Natural killer cell (primary cell): ENCODE data around the gene NFIB. TPM values are rescaled to one million over a fixed set of nuclear protein-coding genes. Genes with fewer than 3 reads are reported as not detected.

Experiments
- ATAC-seq, 3 donors: fragments of 150-1000 bp in 2 of 3; fragments of 200-7000 bp in 1 of 3; cut with Tn5 transposase; 1 replicate in 1 of 3; 2 replicates in 2 of 3; pipeline ENCODE4 v1.10.0; 2021; ENCODE audit warnings: mild to moderate bottlenecking in 2 of 3, moderate library complexity in 2 of 3
- DNase-seq, 2 donors: peaks; one replicate each; pipeline versions ENCODE4 v3.0.0 to v3.0.0-alpha.2; 2013 to 2021; ENCODE audit warnings: mixed read lengths in 1 of 2
- H3K27ac ChIP-seq: one replicate; pipeline ENCODE4 v1.5.1; 2013; ENCODE audit warnings: mild to moderate bottlenecking, low read length
- H3K27me3 ChIP-seq: one replicate; pipeline ENCODE4 v1.6.1; 2013; ENCODE audit warnings: low read length; ENCODE audit not compliant: control insufficient read depth, insufficient read depth
- H3K36me3 ChIP-seq: one replicate; pipeline ENCODE4 v1.6.1; 2013; ENCODE audit warnings: low read length; ENCODE audit not compliant: control insufficient read depth, insufficient read depth
- H3K4me1 ChIP-seq: one replicate; pipeline ENCODE4 v1.6.1; 2013; ENCODE audit warnings: low read length; ENCODE audit not compliant: control insufficient read depth, insufficient read depth
- H3K4me3 ChIP-seq: one replicate; pipeline ENCODE4 v1.5.1; 2013; ENCODE audit warnings: low read length
- H3K9me3 ChIP-seq: one replicate; pipeline ENCODE4 v1.6.1; 2013; ENCODE audit warnings: low read length; ENCODE audit not compliant: control insufficient read depth, insufficient read depth
- H3K27ac Mint-ChIP-seq, 2 donors: one replicate each; pipeline ENCODE4 v1.8.0; 2022; ENCODE audit warnings: mild to moderate bottlenecking in 2 of 2, mixed read lengths in 2 of 2, moderate library complexity in 1 of 2
- H3K27me3 Mint-ChIP-seq, 2 donors: one replicate each; pipeline ENCODE4 v1.8.0; 2022; ENCODE audit warnings: low read depth in 2 of 2, mixed read lengths in 2 of 2
- H3K36me3 Mint-ChIP-seq: one replicate; pipeline ENCODE4 v1.8.0; 2022; ENCODE audit warnings: mixed read lengths
- H3K4me1 Mint-ChIP-seq, 2 donors: one replicate each; pipeline ENCODE4 v1.8.0; 2022; ENCODE audit warnings: mixed read lengths in 2 of 2
- H3K4me3 Mint-ChIP-seq: one replicate; pipeline ENCODE4 v1.8.0; 2022; ENCODE audit warnings: mild to moderate bottlenecking, moderate library complexity, mixed read lengths
- H3K9me3 Mint-ChIP-seq, 2 donors: one replicate each; pipeline ENCODE4 v1.8.0; 2022; ENCODE audit warnings: mixed read lengths in 2 of 2
- WGBS: methylation state at CpG from one replicate; pipeline ENCODE4 v1.1.7; 2013; ENCODE audit warnings: missing lambda C conversion rate; ENCODE audit not compliant: insufficient coverage; 5-methylcytosine and 5-hydroxymethylcytosine counted together
- intact Hi-C: fragments of 100-400 bp; cut with micrococcal nuclease; formaldehyde crosslinking; loops from one replicate; pipeline ENCODE4 v1.14.2; 2022
- total RNA-seq, 4 donors: library from RNA; stranded (reverse); fragments of 120-200 nt in 1 of 4; gene quantifications; one replicate each; pipeline versions ENCODE4 v1.2.3 to v1.2.4, GENCODE V29; 2013 to 2022
- TF ChIP-seq, protein P1 (sequence below): fragments of 200-600 bp; IDR thresholded peaks from one replicate; pipeline ENCODE4 v1.8.0; 2022; ENCODE audit warnings: antibody characterized with exemption

The NFIB gene
- total RNA-seq, 3 donors from 2014 or later (not counting 1 experiment from before 2014, with no cell fraction given), result 0.20 to 0.21 TPM; not detected in 1

DNA sequence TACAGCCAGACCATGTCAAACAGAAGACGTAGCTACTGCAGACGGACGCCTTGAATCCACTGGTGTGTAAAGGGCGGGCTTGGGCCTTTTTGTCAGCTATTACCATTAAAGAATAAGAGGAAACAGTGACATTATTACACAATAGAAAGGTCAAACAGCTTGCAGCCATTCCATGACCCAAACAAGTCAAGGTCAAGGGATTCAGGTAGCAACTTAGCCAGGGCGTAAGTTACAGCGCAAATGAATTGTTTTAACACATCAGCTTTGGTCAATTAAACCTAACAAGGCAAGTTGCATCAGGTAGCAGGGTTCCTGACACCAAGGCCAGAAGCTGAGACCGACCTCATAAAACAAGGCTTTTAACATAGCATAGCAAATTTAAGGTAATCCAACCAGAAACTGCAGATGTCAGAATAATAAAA lies 15.3 kb downstream of the NFIB start:
- no peaks in the 10 kb centered on the region for H3K36me3 ChIP-seq
- TF ChIP-seq, protein P1, sequence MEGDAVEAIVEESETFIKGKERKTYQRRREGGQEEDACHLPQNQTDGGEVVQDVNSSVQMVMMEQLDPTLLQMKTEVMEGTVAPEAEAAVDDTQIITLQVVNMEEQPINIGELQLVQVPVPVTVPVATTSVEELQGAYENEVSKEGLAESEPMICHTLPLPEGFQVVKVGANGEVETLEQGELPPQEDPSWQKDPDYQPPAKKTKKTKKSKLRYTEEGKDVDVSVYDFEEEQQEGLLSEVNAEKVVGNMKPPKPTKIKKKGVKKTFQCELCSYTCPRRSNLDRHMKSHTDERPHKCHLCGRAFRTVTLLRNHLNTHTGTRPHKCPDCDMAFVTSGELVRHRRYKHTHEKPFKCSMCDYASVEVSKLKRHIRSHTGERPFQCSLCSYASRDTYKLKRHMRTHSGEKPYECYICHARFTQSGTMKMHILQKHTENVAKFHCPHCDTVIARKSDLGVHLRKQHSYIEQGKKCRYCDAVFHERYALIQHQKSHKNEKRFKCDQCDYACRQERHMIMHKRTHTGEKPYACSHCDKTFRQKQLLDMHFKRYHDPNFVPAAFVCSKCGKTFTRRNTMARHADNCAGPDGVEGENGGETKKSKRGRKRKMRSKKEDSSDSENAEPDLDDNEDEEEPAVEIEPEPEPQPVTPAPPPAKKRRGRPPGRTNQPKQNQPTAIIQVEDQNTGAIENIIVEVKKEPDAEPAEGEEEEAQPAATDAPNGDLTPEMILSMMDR, result no peak
- H3K9me3 Mint-ChIP-seq, result no peaks in the 10 kb centered on the region
- H3K27ac Mint-ChIP-seq, result no peak overlapping the region
- no peak overlapping the region for H3K4me3 ChIP-seq
- no peaks in the 10 kb centered on the region for H3K4me1 Mint-ChIP-seq
- H3K4me1 ChIP-seq, result no peaks in the 10 kb centered on the region
- 72% methylated on average over 5 of the region's 7 CpGs for WGBS
- H3K36me3 Mint-ChIP-seq, result no peaks in the 10 kb centered on the region
- no peaks in the 10 kb centered on the region for H3K27me3 ChIP-seq
- intact Hi-C loops, result no loop called here
- no peak for ATAC-seq
- no peak overlapping the region for H3K4me3 Mint-ChIP-seq
- no peak overlapping the region for H3K27ac ChIP-seq
- DNase-seq, result no peak
- H3K9me3 ChIP-seq, result no peaks in the 10 kb centered on the region
- peaks cover 4 to 14% of the 10 kb centered on the region in 2 donors for H3K27me3 Mint-ChIP-seq

DNA sequence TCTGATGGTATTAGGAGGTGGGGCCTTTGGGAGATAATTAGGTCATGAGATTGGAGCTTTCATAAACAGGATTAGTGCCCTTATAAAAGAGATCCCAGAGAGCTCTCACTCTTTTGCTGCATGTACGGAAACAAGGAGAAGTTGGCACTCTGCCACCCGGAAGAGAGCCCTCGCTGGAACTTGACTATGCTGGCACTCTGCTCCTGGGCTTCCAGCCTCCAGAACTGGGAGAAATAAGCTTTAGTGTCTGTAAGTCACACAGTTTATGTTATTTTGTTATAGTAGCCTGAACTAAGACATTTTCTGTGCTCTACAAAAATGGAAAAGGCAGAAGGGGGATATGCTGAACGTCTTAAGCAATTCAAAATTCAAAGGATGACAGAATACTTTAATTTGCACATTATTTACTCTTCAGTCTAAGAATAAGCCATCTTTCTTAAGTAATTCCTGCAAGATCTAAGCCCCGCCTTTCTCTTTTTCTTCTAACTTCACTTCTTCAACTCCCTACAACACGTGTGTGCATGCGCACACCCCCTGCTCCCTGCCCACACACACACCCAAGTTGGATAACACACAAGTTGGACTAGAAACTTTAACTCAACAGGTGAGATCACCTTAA lies 17.3 kb downstream of the NFIB start:
- no peaks in the 10 kb centered on the region for H3K36me3 ChIP-seq
- Mint-ChIP-seq H3K27ac (no peak overlapping the region), H3K9me3 (no peaks in the 10 kb centered on the region), H3K4me3 (no peak overlapping the region), H3K4me1 (no peaks in the 10 kb centered on the region), H3K36me3 (no peaks in the 10 kb centered on the region), H3K27me3 (peaks cover 4 to 21% of the 10 kb centered on the region in 2 donors)
- H3K27ac ChIP-seq, result no peak overlapping the region
- ATAC-seq (no peak), DNase-seq (no peak)
- TF ChIP-seq, protein P1, result no peak
- no peaks in the 10 kb centered on the region for H3K9me3 ChIP-seq
- 95% methylated on average over 7 of the region's 7 CpGs for WGBS
- intact Hi-C loops, result no loop called here
- H3K4me3 ChIP-seq, result no peak overlapping the region
- no peaks in the 10 kb centered on the region for H3K4me1 ChIP-seq
- no peaks in the 10 kb centered on the region for H3K27me3 ChIP-seq

DNA sequence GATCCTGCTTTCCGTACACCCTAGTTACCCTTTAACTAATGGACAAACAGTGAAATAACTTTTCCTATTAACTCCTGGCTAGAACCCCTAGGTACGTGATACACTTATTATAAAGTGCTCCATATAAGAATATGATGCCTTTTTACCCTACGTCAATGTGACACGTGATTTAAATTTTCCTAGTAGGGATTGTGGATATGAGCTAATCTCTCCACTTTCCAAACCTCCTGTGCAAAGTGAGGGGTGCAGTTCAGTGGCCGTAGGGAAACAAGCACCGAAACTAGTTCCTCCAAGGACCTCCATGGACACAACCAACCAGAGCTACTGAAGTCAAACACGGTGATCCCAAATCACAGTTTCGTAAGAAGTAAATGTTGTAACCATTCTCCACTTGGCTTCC lies 19.3 kb downstream of the NFIB start:
- no peaks in the 10 kb centered on the region for H3K27me3 ChIP-seq
- 91% methylated on average over 5 of the region's 8 CpGs for WGBS
- no peaks in the 10 kb centered on the region for H3K9me3 ChIP-seq
- H3K4me3 Mint-ChIP-seq, result no peak overlapping the region
- TF ChIP-seq, protein P1, result no peak
- H3K4me3 ChIP-seq, result no peak overlapping the region
- H3K27ac ChIP-seq, result no peak overlapping the region
- no peaks in the 10 kb centered on the region for H3K4me1 ChIP-seq
- no peaks in the 10 kb centered on the region for H3K36me3 ChIP-seq
- H3K27ac Mint-ChIP-seq, result no peak overlapping the region
- intact Hi-C loops, result no loop called here
- H3K4me1 Mint-ChIP-seq, result no peaks in the 10 kb centered on the region
- H3K36me3 Mint-ChIP-seq, result no peaks in the 10 kb centered on the region
- no peak for DNase-seq
- no peak for ATAC-seq
- H3K9me3 Mint-ChIP-seq, result no peaks in the 10 kb centered on the region
- peaks cover under 1 to 9% of the 10 kb centered on the region in 2 donors for H3K27me3 Mint-ChIP-seq

DNA sequence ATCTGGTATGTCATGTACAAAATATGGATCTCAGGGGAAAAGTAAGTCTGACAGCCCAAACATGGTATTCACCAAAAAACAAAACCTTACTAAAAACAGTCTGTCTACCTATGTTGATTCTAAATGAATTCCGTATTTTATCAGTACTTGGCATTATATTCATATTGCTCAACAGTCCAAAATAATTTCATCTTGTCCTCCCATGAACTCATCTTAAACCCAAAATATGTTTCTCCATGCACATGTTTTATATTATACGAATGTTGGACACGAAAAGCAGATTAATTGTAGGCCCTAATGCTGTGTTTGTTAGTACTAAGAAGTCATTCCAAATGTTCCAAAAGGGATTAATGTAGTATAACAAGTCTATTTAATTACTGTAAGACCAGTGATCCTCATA lies 20.1 kb downstream of the NFIB start:
- no peak for ATAC-seq
- Histone ChIP-seq H3K27me3 (no peaks in the 10 kb centered on the region), H3K4me3 (no peak overlapping the region), H3K36me3 (no peaks in the 10 kb centered on the region), H3K4me1 (no peaks in the 10 kb centered on the region), H3K9me3 (no peaks in the 10 kb centered on the region), H3K27ac (no peak overlapping the region)
- no peak for DNase-seq
- no peak overlapping the region for H3K4me3 Mint-ChIP-seq
- H3K36me3 Mint-ChIP-seq, result no peaks in the 10 kb centered on the region
- H3K9me3 Mint-ChIP-seq, result no peaks in the 10 kb centered on the region
- no peak overlapping the region for H3K27ac Mint-ChIP-seq
- H3K4me1 Mint-ChIP-seq, result no peaks in the 10 kb centered on the region
- peaks cover 0 to 7% of the 10 kb centered on the region in 2 donors for H3K27me3 Mint-ChIP-seq
- TF ChIP-seq, protein P1, result no peak
- intact Hi-C loops, result no loop called here
- WGBS, result 91% methylated on average over 1 of the region's 3 CpGs
